Cardiac septum (tissue), 1 donor: Measurements from ENCODE around the gene TNP2. TPM values are rescaled to one million over a fixed set of nuclear protein-coding genes. Genes with fewer than 3 reads are reported as not detected.

ENCODE experiments used
- DNase-seq: peaks from one replicate; pipeline ENCODE4 v3.0.0-alpha.2; 2020; ENCODE audit warnings: low spot score
- intact Hi-C: fragments of 100-400 bp; cut with DNase I; formaldehyde crosslinking; loops from one replicate; pipeline ENCODE4 v1.14.0; 2022
- total RNA-seq: library from RNA; stranded (reverse); fragmentation: NEBNext Ultra II Directional; extraction: Animal tissue kit (Norgen Biotek cat#: 25700); gene quantifications from one replicate; pipeline ENCODE4 v1.2.1, GENCODE V29; 2021
- donor health status: DM: no; HTN: no; CAD: no.

The TNP2 gene
- total RNA-seq, 1 donor from 2014 or later: not detected

DNA sequence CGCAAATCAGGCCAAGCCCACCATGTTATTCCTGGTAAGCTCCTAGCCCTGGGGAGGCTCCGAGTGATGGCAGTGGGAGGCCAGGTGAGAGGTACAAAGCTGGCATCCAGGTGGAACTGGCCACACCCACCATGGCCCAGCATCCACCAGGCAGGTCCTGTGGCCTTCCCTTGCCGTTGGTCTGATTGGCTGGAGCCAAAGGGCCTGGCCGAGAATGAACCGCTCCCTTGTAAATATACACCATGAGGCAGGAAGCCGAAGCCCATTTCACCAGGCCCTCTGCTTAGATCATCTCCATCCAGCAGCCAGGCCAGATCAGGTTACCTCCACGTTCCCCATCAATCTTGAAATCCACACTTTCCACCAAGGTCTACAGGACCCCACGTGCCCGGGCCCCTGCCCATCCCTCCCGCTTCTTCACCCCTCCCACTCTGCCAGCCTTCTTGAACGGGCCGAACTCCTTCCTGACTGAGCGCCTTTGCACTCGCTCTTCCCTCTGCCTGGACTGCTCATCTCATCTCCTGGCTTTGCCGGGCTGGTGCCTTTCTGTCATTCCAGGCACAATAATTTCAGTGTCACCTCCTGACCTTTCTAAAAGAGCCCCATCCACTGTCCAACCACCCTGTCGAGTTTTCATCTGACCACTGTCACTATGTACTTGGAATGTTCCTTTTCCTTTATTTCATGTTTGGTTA is 18.9 kb downstream of the TNP2 start:
- DNase-seq: no peak
- intact Hi-C loops: loop anchor here (10.0 kb wide), 1 partner anchor 115 kb away; no protein-coding TSS in a partner anchor

DNA sequence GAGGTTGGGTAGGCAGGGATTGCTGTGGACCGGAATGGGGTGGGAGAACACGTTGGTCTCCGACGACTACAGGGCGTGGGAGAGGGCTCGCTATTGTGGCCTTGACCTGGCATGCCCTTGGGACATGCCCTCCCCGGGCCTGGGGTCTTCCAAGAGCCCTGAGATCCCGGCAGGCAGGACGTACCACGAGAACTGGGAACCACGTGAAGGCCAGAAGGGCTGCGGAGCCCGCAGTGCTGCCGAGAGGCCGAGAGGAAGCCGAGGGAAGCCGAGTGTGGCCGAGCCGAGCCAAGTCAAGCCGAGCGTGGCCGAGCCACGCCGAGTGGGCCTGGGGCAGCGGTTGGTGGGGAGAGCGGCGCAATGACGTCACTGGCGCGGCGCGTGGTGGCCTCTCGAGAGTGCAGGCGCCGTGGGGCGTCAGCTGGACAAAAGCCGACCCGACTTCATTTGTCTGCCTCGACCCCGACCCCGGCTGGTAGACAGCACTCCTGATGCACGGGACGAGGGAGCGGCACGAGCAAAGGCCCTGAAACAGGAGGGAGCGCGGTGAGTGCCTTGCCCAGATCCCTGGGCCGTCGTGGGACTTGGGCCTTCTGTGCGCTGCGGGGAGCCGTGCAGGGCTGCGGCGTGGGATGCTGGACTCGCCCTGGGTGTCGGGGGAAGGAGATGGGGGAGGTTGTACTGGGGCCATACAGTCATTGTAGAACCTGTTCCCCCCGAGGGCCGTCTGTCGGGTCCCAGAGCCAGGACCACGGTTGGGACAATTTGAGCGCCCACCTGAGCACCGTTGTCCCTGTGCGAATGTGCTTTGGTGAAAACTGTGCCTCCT is 19.7 kb downstream of the TNP2 start:
- no peak for DNase-seq
- intact Hi-C loops: loop anchor here (10.0 kb wide), 1 partner anchor 115 kb away; no protein-coding TSS in a partner anchor

DNA sequence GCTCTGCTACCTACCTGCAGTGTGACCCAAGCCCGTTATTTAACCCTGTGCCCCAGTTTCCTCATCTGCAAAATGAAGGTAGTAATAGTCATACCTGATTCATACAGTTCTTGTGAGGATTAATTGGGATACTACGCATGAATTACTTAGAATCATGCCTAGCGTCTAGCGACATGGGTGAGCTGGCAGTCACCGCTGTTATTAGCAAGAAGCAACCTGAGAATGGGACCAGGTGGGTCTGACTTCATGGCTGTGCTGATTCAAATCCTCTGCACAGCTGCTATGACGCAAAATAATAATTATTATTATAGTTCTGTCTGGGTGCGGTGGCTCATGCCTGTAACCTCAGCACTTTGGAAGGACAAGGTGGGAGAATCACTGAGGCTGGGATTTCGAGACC is 21.0 kb downstream of the TNP2 start:
- DNase-seq: no peak
- intact Hi-C loops: no loop called here

GRCh38 chr16:11245988-11246387 is 23.1 kb downstream of the TNP2 start:
- no peak for DNase-seq
- intact Hi-C loops: no loop called here

DNA sequence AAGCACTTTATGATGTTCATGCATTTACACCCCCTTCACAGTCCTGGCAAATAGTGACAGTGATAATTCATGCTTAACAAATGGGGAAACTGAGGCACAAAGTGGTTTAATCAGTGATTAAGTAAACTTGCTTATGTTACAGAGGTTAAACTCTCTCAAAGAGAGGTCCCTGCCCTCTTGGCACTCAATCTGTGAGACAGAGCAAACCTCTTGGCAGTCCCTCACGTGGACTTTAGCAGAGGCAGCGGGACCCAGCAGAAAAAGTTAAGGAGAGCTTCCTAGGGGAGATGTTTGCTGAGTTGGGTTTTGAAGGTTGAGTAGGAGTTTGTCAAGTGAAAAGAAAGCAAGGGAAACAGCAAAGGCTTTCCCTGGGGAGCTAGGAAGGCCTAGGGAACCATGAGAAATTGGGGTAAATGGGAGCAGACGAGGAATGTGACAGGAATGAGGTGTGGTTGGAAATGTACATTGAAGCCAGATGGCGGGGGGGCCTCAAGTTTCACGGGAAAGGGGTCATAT is 23.8 kb downstream of the TNP2 start:
- intact Hi-C loops: no loop called here
- no peak for DNase-seq

DNA sequence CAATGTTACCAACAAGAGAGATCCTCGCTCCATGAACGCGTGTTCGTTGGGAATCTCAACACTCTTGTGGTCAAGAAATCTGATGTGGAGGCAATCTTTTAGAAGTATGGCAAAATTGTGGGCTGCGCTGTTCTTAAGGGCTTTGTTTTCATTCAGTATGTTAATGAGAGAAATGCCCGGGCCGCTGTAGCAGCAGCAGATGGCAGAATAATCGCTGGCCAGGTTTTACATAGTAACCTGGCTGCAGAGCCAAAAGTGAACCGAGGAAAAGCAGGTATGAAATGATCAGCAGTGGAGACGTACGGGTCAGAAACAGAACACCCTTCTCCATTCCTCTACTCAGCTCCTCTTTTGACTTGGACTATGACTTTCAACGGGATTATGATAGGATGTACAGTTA is 26.5 kb downstream of the TNP2 start:
- no peak for DNase-seq
- intact Hi-C loops: loop anchor here (5.0 kb wide), 1 partner anchor 80 kb away; no protein-coding TSS in a partner anchor

DNA sequence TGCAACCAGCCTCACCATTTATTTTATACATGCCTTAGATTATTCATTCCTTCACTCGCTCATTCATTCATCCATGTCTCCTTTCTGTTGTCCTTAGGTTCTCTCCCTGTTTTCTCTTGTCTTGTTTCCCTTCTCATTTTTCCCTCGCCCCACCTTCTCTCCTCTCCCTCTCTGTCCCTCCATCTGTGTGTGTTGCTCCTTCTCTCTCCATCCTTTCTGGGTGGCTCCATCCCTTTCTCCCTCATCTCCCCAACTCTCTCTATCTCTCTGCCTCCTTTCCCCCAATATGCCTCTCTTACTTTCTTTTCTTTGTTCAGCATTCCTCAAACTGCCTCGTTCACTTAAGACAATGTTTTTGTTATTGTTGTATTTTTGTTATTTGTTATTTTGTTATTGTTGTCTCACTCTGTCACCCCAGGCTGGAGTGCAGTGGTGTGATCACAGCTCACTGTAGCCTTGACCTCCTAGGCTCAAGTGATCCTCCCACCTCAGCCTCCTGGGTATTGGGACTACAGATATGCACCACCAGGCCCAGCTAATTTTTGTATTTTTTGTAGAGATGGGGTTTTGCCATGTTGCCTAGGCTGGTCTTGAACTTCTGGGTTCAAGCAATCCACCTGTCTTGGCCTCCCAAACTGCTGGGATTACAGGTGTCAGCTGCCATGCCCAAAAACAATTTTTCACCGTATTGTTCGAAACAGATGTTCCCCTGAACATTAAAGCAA is 27.5 kb downstream of the TNP2 start:
- DNase-seq: no peak

DNA sequence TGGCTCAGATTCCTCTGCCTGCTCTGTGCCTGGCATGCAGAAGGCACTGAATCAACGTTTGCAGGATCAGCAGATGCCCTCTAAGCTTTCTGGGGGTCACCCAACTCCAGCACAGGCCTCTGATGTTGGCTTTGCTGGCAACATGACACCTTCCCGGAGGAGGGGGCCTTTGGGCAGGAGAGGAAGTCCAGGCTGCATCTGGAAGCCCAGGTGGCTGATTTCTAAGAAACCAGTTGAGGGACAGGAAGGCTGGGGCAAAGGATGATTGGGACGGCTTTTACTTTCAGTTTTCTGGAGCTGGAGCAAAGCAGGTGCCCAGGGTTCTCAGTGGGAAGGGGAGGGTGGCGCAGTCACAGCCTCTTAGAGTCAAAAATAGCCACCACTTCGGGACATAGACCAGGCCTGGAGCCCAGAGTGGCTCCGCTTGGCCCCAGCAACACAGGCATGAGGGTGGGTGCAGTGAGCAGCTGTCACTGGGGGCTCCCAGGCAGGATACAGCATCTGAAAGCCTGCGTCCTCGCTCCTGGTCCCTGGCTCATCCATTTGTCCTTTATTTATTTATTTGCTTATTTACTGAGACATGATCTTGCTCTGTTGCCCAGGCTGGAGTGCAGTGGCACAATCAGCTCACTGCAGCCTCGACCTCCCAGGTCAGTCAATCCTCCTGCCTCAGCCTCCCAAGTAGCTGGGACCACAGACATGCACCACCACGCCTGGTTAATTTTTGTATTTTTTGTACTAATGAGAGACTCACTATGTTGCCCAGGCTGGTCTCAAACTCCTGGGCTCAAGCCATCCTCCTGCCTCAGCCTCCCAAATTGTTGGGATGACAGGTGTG is 28.3 kb downstream of the TNP2 start:
- intact Hi-C loops: loop anchor here (5.0 kb wide), 1 partner anchor 79 kb away; no protein-coding TSS in a partner anchor

More for the DNA sequence above, 27.5 kb downstream of the TNP2 start:
- intact Hi-C loops: loop anchor here (5.0 kb wide), 1 partner anchor 79 kb away; no protein-coding TSS in a partner anchor

DNA sequence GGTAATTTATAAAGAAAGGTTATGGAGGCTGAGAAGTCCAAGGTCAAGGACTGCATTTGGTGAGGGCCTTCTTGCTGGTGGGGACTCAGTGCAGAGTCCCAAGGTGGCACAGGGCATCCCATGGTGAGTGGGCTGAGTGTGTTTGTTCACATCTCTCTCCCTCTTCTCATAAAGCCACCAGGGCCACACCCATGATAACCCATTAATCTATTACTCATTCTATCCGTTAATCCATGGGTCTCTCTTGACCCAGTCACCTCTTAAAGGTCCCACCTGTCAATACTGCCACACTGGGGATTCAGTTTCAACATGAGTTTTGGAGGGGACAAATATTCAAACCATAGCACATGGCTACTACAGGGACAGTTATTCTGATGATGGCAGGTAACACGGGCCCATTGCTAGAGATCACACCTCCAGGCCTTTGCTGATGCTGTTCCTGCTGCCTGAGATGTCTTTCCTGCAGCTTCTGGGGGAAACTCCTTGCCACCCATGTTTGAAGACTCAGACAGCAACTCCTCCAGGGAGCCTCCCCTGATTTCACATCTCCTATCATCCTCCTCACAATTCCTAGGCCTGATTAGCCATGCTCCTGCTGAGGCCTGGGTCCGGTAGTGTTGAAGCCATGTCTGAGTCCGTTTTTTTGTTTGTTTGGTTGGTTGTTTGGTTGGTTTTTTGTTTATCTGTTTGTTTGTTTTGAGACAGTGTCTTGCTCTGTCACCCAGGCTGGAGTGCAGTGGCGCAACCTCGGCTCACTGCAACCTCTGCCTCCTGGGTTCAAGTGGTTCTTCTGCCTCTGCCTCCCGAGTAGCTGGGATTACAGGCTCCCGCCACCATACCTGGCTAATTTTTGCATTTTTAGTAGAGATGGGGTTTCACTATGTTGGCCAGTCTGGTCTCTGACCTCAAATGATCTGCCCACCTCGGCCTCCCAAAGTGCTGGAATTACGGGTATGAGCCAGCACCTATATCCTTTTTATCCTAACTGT is 29.2 kb downstream of the TNP2 start:
- DNase-seq: no peak
- intact Hi-C loops: loop anchor here (5.0 kb wide), 1 partner anchor 78 kb away; no protein-coding TSS in a partner anchor

More for the DNA sequence above, 28.3 kb downstream of the TNP2 start:
- DNase-seq: no peak

GRCh38 chr16:11238272-11239202 is 30.6 kb downstream of the TNP2 start:
- DNase-seq: no peak
- intact Hi-C loops: no loop called here

DNA sequence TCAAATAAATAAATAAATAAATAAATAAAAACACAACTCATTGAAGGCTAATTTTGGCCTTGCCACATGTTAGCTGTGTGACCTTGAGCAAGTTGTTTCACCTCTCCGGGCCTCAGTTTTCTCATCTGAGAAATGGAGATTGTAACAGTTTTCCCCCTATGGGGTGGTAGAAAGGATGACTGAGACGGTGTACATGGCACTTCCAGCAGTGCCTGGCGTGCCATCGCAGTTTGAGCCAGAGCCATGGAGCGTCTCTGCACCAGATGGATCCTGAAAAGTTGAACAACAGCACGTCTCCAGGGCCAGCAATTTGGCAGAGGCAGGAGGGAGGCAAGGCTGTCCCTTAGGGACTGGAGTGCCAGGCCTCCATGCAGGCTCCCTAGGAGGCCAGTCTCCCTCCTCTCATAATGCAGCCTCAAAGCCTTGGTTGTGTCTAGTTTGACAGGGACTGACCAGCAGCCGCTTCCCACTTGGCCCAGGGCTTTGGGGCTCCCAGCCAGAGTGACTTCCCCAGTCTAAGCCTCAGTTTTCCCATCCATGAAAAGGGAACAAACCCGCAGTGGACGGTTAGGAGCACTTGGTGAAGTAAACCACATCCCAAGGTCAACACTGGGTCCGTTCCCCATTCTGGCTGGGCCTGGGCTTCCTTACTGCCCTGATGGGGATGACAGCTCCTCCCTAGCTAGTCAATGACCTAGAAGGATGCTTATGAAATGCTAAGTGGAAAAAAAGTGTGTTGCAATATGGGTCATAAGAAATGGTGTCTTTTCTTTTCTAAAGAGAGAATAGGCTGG is 32.5 kb downstream of the TNP2 start:
- intact Hi-C loops: no loop called here
- DNase-seq: no peak

DNA sequence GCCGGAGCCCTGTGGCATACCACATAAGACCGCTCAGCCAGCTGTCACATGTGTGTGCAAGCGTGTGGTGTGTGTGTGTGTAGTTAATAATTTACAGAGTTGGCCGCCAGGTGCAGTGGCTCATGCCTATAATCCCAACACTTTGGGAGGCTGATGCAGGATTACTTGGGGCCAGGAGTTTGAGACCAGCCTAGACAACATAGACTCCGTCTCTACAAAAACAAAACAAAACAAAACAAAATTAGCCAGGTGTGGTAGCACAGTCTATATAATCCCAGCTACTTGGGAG is 33.5 kb downstream of the TNP2 start:
- intact Hi-C loops: no loop called here
- no peak for DNase-seq

DNA sequence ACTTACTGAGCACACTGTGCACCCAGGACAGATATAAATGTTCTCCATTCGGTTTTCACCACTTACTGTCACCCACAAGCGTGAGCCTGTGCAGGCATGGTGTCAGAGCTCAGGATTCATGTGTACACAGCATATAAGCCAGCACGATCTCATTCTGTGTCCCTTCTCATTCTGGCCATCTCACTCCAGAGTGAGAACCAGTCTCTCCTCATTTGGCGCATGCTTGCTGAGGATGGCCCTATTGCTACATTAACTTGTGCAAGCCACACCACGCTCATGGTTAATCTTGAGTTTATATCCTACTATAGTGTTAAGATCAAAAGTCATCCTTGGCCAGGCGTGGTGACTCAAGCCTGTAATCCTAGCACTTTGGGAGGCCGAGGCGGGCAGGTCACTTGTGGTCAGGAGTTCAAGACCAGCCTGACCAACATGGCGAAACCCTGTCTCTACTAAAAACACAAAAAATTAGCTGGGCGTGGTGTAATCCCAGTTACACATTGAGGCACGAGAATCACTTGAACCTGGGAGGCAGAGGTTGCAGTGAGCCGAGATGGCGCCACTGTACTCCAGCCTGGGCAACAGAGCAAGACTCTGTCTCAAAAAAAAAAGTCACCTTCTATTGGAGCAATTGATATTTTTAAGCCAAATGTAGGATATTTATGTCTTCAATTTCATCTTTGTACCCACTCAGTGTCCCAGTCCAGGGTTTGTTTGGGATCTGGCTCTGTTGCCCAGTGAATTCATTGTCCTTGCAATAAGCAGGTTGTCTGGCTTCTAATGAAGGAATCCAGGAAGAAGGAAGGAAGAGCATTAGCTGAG is 34.0 kb downstream of the TNP2 start:
- intact Hi-C loops: no loop called here
- DNase-seq: no peak

GRCh38 chr16:11233727-11234376 is 35.3 kb downstream of the TNP2 start:
- intact Hi-C loops: no loop called here
- DNase-seq: no peak
